Measurements from ENCODE around the gene PCGF1. TPM values are rescaled to one million over a fixed set of nuclear protein-coding genes. Genes with fewer than 3 reads are reported as not detected.
A peak's percentile ranks its signal among the peaks of the same experiment; 100 is the strongest.

Gene PCGF1
- total RNA-seq, 4 donors from 2014 or later: 9.6 to 32.0 (median 19.1) TPM

DNA sequence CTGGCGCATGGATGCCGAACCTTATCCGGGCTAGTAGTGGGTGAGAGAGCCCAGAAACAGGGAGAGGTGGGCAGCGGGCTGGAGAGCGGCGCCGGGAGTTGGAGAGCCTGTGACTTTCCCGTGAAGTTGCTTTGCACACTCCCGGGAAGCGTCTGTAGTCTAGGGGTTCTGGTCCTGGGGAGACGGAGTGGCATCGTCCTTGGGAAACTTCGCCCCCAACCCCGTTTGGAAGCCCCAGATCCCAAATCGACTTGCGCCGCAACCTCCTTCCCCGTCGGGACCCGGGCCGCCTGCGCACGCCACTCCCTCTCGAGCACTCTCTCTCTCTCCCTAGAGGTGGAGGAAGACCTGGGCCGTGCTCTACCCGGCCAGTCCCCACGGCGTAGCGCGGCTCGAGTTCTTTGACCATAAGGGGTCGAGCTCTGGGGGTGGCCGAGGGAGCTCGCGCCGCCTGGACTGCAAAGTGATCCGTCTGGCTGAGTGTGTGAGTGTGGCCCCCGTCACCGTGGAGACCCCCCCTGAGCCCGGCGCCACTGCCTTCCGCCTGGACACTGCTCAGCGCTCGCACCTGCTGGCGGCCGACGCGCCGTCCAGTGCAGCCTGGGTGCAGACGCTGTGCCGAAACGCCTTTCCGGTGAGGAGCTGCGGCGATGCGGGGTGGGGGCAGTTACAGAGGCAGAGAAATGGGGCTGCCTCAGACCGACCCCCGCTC is 47.5 kb upstream of the PCGF1 start:
- no peaks in the 10 kb centered on the region for H3K9me3 ChIP-seq
- no peak for TF ChIP-seq POLR2A (IDR thresholded peaks at IDR 0.05)
- 3 to 4% methylated on average over 44 to 57 of the region's 58 CpGs for WGBS, 2 donors
- no peak for DNase-seq (ENCODE audit: low spot score in 2 of 2)
- peak overlapping the region; percentile 89 to 98 (median 96) for H3K27ac ChIP-seq
- H3K27me3 ChIP-seq: no peaks in the 10 kb centered on the region
- peak overlapping the region; percentile 72 to 95 (median 79) for H3K4me3 ChIP-seq
- peaks cover 0 to 46% (median 10%) of the 10 kb centered on the region in 4 donors for H3K4me1 ChIP-seq
- peaks cover 0 to 15% (median 0%) of the 10 kb centered on the region in 3 donors for H3K36me3 ChIP-seq

DNA sequence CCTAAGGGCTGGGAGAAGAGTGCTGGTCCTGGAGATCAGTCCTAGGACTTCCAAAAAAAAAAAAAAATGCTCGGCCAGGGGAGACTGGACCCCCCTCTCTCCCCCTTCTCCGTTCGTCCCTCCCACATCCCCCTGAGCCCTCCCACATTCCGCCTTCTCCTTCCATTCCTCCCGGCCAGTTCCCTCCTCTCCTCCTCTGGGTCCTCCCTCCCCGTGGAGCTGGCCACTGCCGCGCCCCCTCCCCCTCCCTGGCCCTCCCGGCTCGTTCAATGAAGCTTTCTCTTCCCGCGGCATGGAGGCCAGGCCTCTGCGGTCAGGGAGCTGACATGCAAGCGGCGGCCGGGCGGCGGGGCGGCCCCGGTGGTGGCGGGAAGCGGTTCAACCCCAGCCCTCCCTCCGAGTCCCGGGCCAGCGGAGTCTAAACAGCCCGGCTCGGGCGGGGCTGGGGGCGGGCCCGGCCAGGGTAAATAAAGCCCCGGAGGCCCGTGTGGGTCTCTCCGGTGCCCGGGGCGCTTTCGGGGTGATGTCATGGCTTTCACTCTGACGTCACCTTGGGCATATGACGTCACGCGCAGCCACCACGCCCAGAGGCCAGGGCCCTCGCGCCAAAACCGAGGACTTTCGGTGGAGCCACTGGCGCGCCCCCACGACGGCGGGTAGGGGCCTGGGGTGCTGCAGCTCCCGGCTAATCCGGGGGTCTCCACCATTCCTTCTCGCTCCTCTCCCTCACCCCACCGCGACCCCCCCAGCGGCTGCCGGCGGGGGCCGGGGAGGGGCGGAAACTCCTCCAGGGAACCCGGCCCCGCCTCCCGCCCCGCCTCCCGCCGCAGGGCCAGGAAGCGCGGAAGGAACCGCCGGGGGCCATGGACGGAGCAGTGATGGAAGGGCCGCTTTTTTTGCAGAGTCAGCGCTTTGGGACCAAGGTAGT is 46.7 kb upstream of the PCGF1 start, which contains the start of the genes DOK1 and LOXL3:
Gene DOK1, plus strand, starts transcription at position 829 of the 928 bp plus-strand sequence. Its CDS starts 35 bp downstream, at position 864.
Gene LOXL3, minus strand, starts transcription at position 51 of the 928 bp plus-strand sequence. CDS start 1,308 bp downstream, outside the sequence.
- peaks cover 0 to 15% (median 0%) of the 10 kb centered on the region in 3 donors for H3K36me3 ChIP-seq
- WGBS, 2 donors: 1% methylated on average over 18 to 43 of the region's 73 CpGs
- peak within 1 kb of the TSS; percentile 89 to 98 (median 96) for H3K27ac ChIP-seq
- peak; percentile 73 to 81 for DNase-seq (ENCODE audit: low spot score in 2 of 2)
- peak within 1 kb of the TSS; percentile 72 to 95 (median 79) for H3K4me3 ChIP-seq
- peaks cover 0 to 54% (median 15%) of the 10 kb centered on the region in 4 donors for H3K4me1 ChIP-seq
- peak in 1 of 2 donors; percentile 43 for TF ChIP-seq EP300 (IDR thresholded peaks at IDR 0.05)
- TF ChIP-seq, protein P1, sequence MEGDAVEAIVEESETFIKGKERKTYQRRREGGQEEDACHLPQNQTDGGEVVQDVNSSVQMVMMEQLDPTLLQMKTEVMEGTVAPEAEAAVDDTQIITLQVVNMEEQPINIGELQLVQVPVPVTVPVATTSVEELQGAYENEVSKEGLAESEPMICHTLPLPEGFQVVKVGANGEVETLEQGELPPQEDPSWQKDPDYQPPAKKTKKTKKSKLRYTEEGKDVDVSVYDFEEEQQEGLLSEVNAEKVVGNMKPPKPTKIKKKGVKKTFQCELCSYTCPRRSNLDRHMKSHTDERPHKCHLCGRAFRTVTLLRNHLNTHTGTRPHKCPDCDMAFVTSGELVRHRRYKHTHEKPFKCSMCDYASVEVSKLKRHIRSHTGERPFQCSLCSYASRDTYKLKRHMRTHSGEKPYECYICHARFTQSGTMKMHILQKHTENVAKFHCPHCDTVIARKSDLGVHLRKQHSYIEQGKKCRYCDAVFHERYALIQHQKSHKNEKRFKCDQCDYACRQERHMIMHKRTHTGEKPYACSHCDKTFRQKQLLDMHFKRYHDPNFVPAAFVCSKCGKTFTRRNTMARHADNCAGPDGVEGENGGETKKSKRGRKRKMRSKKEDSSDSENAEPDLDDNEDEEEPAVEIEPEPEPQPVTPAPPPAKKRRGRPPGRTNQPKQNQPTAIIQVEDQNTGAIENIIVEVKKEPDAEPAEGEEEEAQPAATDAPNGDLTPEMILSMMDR (IDR thresholded peaks at IDR 0.05): peak in 2 of 5 experiments; percentile 20 to 32
- peak in 1 of 2 donors; percentile 51 for TF ChIP-seq POLR2A (IDR thresholded peaks at IDR 0.05)
- H3K27me3 ChIP-seq: no peaks in the 10 kb centered on the region
- H3K9me3 ChIP-seq: no peaks in the 10 kb centered on the region

DNA sequence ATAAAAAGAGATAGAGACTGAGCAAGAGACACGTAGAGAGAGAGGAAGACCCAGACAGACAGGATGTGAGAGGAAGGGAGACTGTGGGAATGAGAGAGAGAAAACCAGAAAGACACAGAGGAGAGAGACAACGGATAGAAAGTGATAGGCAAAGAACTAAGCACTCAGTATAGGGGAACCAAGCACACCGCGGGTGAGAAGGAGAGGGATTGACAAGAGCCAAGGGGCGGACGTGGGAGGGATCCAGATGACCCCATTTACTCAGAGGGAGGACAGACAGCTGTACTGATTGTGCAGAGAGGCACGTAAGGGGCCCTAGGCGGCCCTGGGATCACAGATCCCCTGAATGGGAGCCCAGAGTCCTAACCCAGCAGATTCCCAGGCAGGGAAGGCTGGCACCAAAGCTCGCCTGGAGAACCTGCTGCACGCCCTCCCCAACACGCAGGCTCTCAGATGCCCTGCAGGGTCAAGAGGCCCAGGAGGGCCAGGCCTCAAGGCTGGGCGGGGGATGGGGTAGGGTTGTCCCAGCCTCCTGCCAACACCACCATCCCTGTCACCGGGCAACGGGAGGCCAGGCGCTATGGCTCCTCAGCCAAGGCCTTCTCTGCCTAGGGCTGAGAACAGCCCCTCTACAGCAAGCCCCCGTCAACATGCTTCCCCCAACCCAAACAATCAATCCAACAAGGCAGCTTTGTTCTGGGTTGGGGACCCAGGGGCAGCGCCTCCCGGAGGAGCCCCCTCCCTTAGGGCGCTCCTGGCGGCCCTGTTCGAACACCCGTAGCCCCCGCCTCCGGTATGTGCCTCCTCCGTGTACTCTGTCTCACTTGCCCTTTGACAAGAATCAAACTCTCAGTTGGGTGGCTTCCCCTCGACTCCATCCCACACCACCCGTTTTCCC is 45.7 kb upstream of the PCGF1 start:
- Histone ChIP-seq H3K27me3 (no peaks in the 10 kb centered on the region), H3K4me3 (peak overlapping the region; percentile 72 to 95 (median 79)), H3K9me3 (no peaks in the 10 kb centered on the region), H3K27ac (peak overlapping the region; percentile 89 to 98 (median 96)), H3K36me3 (peaks cover 0 to 15% (median 0%) of the 10 kb centered on the region in 3 donors), H3K4me1 (peaks cover 0 to 62% (median 20%) of the 10 kb centered on the region in 4 donors)
- TF ChIP-seq, protein P1 (IDR thresholded peaks at IDR 0.05): no peak
- 30 to 36% methylated on average over 25 to 26 of the region's 27 CpGs for WGBS, 2 donors
- DNase-seq (ENCODE audit: low spot score in 2 of 2): no peak

DNA sequence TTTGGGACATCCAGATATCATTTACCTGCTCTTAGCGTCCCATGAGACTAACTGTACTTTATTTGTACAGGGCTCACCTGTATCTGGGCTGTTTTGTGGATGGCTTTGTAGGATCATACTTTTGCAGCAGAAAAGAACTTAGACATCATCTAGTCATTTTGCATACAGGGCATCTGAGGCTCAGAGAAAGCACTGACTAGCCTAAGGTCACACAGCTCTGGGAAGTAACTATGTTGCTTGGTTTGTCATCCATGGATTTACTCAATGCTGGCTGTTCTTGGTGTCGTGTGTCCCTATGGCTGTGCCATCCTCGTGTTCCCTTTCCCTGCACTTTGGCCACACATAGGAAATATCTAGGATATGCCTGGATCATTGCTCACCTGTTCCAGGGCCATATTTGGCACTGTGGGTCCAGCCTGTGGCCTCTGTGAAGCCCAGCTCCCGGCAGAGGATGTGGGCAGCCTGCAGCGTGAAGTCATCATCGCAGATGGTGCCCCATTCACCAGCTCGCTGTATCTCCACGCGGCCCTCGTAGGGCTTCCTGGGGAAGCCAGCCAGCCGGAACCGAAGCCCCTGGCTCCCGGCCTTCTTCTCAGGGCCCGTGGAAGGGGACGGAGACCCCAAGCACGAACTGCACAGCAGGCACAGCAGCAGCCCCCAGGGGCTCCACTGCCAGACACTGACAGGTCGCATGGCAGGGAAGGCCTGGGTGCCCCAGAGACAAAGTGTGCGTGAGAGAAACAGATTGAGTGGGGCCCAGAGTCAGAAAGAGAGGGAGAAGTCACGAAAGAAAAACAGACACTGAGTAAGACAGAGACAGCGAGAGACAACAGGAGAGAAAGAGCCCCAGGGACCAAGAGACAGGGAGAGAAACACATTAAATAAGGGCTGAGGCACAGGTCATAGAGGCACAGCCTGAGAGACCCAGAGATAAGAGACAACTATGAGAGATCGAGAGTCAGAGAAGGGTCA is 44.7 kb upstream of the PCGF1 start:
- Histone ChIP-seq H3K4me1 (peaks cover 0 to 63% (median 20%) of the 10 kb centered on the region in 4 donors), H3K27ac (peak overlapping the region in 3 of 4 donors; percentile 42 to 98 (median 97)), H3K9me3 (no peaks in the 10 kb centered on the region), H3K36me3 (peaks cover 0 to 15% (median 0%) of the 10 kb centered on the region in 3 donors), H3K27me3 (no peaks in the 10 kb centered on the region), H3K4me3 (no peak overlapping the region)
- no peak for TF ChIP-seq EP300 (IDR thresholded peaks at IDR 0.05)
- no peak for TF ChIP-seq POLR2A (IDR thresholded peaks at IDR 0.05)
- TF ChIP-seq, protein P1 (IDR thresholded peaks at IDR 0.05): no peak
- DNase-seq (ENCODE audit: low spot score in 2 of 2): no peak
- 51 to 64% methylated on average over 21 of the region's 21 CpGs for WGBS, 2 donors
